ENCODE measurements around the gene OR52K2.
"Not testable (repeated sequence)": the region's sequence is repeated elsewhere in the genome, so short reads cannot be mapped to it uniquely, and the experiment has no call there.

OR52K2 gene

GRCh38 chr11:4448995-4449394 lies at the start of gene OR52K2:
OR52K2 (plus strand) TSS chr11:4449295; CDS start chr11:4449340, 45 bp downstream.
- in situ Hi-C loops (cut with HindIII; ENCODE audit: low sequenced_read_pairs) = no loop called here

GRCh38 chr11:4406206-4406605 lies 42.9 kb upstream of the OR52K2 start:
- in situ Hi-C loops (cut with HindIII; ENCODE audit: low sequenced_read_pairs) = not testable (repeated sequence)

- in situ Hi-C loops (cut with HindIII; ENCODE audit: low sequenced_read_pairs) = no loop called here
Observed at GRCh38 chr11:4416306-4416705, 32.8 kb upstream of the OR52K2 start.

- in situ Hi-C loops (cut with HindIII; ENCODE audit: low sequenced_read_pairs) = no loop called here
Observed at GRCh38 chr11:4416816-4417215, 32.3 kb upstream of the OR52K2 start.

- in situ Hi-C loops (cut with HindIII; ENCODE audit: low sequenced_read_pairs) = no loop called here
Observed at GRCh38 chr11:4418403-4418802, 30.7 kb upstream of the OR52K2 start.

- in situ Hi-C loops (cut with HindIII; ENCODE audit: low sequenced_read_pairs) = no loop called here
Observed at GRCh38 chr11:4430051-4430450, 19.0 kb upstream of the OR52K2 start.

- in situ Hi-C loops (cut with HindIII; ENCODE audit: low sequenced_read_pairs) = no loop called here
Observed at GRCh38 chr11:4433856-4434255, 15.2 kb upstream of the OR52K2 start.

GRCh38 chr11:4436411-4436810 lies 12.7 kb upstream of the OR52K2 start:
- in situ Hi-C loops (cut with HindIII; ENCODE audit: low sequenced_read_pairs) = no loop called here

GRCh38 chr11:4441515-4441914 lies 7.6 kb upstream of the OR52K2 start:
- in situ Hi-C loops (cut with HindIII; ENCODE audit: low sequenced_read_pairs) = no loop called here

GRCh38 chr11:4443232-4443891 lies 5.7 kb upstream of the OR52K2 start:
- in situ Hi-C loops (cut with HindIII; ENCODE audit: low sequenced_read_pairs) = no loop called here

GRCh38 chr11:4453118-4453517 lies 4.0 kb downstream of the OR52K2 start:
- in situ Hi-C loops (cut with HindIII; ENCODE audit: low sequenced_read_pairs) = no loop called here

- in situ Hi-C loops (cut with HindIII; ENCODE audit: low sequenced_read_pairs) = no loop called here
Observed at GRCh38 chr11:4454021-4454420, 4.9 kb downstream of the OR52K2 start.

- in situ Hi-C loops (cut with HindIII; ENCODE audit: low sequenced_read_pairs) = no loop called here
Observed at GRCh38 chr11:4455419-4455818, 6.3 kb downstream of the OR52K2 start.

- in situ Hi-C loops (cut with HindIII; ENCODE audit: low sequenced_read_pairs) = no loop called here
Observed at GRCh38 chr11:4459500-4459899, 10.4 kb downstream of the OR52K2 start.

- in situ Hi-C loops (cut with HindIII; ENCODE audit: low sequenced_read_pairs) = no loop called here
Observed at GRCh38 chr11:4460151-4460550, 11.1 kb downstream of the OR52K2 start.

GRCh38 chr11:4464216-4465159 lies 15.4 kb downstream of the OR52K2 start:
- in situ Hi-C loops (cut with HindIII; ENCODE audit: low sequenced_read_pairs) = no loop called here

GRCh38 chr11:4465407-4465806 lies 16.3 kb downstream of the OR52K2 start:
- in situ Hi-C loops (cut with HindIII; ENCODE audit: low sequenced_read_pairs) = no loop called here

GRCh38 chr11:4466131-4466870 lies 17.2 kb downstream of the OR52K2 start:
- in situ Hi-C loops (cut with HindIII; ENCODE audit: low sequenced_read_pairs) = no loop called here

- in situ Hi-C loops (cut with HindIII; ENCODE audit: low sequenced_read_pairs) = no loop called here
Observed at GRCh38 chr11:4466871-4467442, 17.9 kb downstream of the OR52K2 start.

GRCh38 chr11:4467811-4468606 lies 18.9 kb downstream of the OR52K2 start:
- in situ Hi-C loops (cut with HindIII; ENCODE audit: low sequenced_read_pairs) = no loop called here
